Hepatic stellate cell (primary cell): Measurements from ENCODE around the gene ALG6.

Experiments used
- DNase-seq: peaks from one replicate; pipeline ENCODE4 v3.0.0; 2011; ENCODE audit warnings: low spot score

The ALG6 gene

GRCh38 chr1:63367215-63368103 lies at the start of gene ALG6:
ALG6 (plus strand) TSS chr1:63367627; CDS start chr1:63370978, 3,351 bp downstream.
- DNase-seq = peak; percentile 98

GRCh38 chr1:63317817-63318152 lies 49.6 kb upstream of the ALG6 start:
- no peak for DNase-seq

- DNase-seq = no peak
These were observed 49.0 kb upstream of the ALG6 start for GRCh38 chr1:63318201-63318979.

- DNase-seq = no peak
These were observed 48.1 kb upstream of the ALG6 start for GRCh38 chr1:63319046-63320021.

GRCh38 chr1:63320022-63320721 lies 47.3 kb upstream of the ALG6 start:
- DNase-seq = no peak

GRCh38 chr1:63321066-63321784 lies 46.2 kb upstream of the ALG6 start:
- no peak for DNase-seq

GRCh38 chr1:63321785-63322113 lies 45.7 kb upstream of the ALG6 start:
- DNase-seq = no peak

GRCh38 chr1:63322114-63322943 lies 45.1 kb upstream of the ALG6 start, which contains the start of gene FOXD3:
FOXD3 (plus strand) TSS chr1:63322567; CDS start chr1:63323059, 492 bp downstream.
- DNase-seq = peak; percentile 52

- DNase-seq = no peak
These were observed 44.2 kb upstream of the ALG6 start for GRCh38 chr1:63322944-63323864.

GRCh38 chr1:63323865-63324778 lies 43.3 kb upstream of the ALG6 start:
- no peak for DNase-seq

- no peak for DNase-seq
These were observed 42.7 kb upstream of the ALG6 start for GRCh38 chr1:63324779-63325119.

- no peak for DNase-seq
These were observed 42.0 kb upstream of the ALG6 start for GRCh38 chr1:63325279-63325985.

- DNase-seq = no peak
These were observed 41.3 kb upstream of the ALG6 start for GRCh38 chr1:63326106-63326472.

GRCh38 chr1:63326473-63327380 lies 40.7 kb upstream of the ALG6 start:
- DNase-seq = no peak

- DNase-seq = peak; percentile 75
These were observed 39.9 kb upstream of the ALG6 start for GRCh38 chr1:63327417-63328054.

- no peak for DNase-seq
These were observed 39.3 kb upstream of the ALG6 start for GRCh38 chr1:63328122-63328521.
